ENCODE data around the gene SRSF2.

The SRSF2 gene

GRCh38 chr17:76758570-76758969 lies 21.4 kb upstream of the SRSF2 start:
- DNase-seq (ENCODE audit: low read depth) = no peak
- TF ChIP-seq CTCF (IDR thresholded peaks at IDR 0.05; ENCODE audit: control insufficient read depth, insufficient read depth, low read depth, low read length, missing control alignments) = no peak
- H3K4me3 ChIP-seq (ENCODE audit: control insufficient read depth, low read depth, low read length) = no peak overlapping the region

DNA sequence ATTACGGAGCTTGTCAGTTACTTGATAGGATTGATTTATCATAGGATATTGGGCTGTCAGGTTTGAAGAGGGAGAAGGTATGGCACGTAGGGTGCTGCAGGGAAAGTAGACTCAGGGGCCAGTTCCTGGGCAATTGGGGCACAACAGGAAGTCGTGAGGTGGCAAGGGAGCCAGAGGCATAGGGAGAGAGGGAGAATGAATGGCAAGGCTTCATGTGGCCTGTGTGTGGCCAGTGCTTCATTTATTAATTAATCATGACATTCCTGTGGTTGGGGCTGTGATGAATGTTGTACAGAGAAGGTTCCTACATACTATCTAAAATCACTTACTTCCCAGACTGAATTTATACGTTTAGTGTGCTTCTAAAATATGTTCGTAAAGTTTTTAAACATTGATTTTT lies 20.1 kb upstream of the SRSF2 start:
- no peak for TF ChIP-seq CTCF (IDR thresholded peaks at IDR 0.05; ENCODE audit: control insufficient read depth, insufficient read depth, low read depth, low read length, missing control alignments)
- H3K4me3 ChIP-seq (ENCODE audit: control insufficient read depth, low read depth, low read length) = no peak overlapping the region
- DNase-seq (ENCODE audit: low read depth) = no peak

- no peak for DNase-seq (ENCODE audit: low read depth)
- no peak for TF ChIP-seq CTCF (IDR thresholded peaks at IDR 0.05; ENCODE audit: control insufficient read depth, insufficient read depth, low read depth, low read length, missing control alignments)
- H3K4me3 ChIP-seq (ENCODE audit: control insufficient read depth, low read depth, low read length) = no peak overlapping the region
Observed at GRCh38 chr17:76755285-76755684, 18.2 kb upstream of the SRSF2 start.

DNA sequence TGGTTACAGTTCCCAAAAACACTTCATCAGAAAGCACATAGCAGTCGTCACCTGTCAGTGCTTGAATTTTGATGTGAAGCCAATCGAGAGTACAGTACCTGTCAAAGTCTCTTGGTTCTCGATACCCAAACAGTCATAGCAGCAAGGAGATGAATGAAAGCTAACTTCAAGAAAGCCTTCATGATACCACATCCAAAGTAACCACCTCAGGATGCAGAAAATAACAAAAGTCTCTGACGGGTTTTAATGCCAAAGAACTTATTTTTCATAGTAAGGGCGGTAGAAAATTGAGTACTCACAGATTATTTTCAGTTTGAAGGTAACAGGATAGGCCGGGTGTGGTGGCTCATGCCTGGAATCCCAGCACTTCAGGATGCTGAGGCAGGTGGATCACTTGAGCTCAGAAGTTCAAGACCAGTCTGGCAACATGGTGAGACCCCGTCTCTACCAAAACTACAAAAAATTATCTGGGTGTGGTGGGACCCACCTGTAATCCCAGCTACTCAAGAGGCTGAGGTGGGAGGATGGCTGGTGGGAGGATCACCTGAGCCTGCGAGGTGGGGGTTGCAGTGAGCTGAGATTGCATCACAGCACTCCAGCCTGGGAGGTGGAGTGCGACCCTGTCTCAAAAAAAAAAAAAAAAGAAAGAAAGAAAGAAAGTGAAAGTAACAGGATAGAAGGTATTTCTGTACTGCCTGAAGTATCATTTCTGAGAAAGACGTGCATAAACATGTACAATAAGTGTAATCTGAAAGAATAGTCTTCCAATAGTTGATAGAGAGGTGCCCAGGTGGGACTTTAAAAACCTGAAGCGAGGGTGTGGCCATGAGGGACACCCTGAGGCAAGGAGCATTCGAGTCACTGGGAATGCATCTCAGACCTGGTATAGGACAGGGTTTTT lies 16.2 kb upstream of the SRSF2 start:
- DNase-seq (ENCODE audit: low read depth) = no peak
- no peak for TF ChIP-seq CTCF (IDR thresholded peaks at IDR 0.05; ENCODE audit: control insufficient read depth, insufficient read depth, low read depth, low read length, missing control alignments)
- H3K4me3 ChIP-seq (ENCODE audit: control insufficient read depth, low read depth, low read length) = no peak overlapping the region

DNA sequence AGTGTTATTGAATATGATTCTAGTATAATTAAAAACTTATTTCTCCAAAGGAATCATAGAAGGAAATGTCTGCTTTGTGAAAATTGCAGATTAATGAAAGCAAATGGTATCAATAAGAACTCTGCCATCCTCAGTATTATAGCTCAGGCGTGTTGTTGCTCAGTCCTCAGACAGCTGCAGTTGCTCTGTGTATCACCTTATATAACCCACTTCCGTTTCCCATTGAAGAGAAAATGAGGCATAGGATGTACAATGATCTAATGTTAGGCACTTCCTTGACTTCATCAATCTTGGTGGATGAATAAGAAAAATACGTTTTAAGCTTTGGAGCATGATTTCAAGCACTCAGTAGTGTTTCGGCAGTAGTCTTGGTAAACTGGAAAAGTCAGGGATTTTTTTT lies 14.9 kb upstream of the SRSF2 start:
- no peak for DNase-seq (ENCODE audit: low read depth)
- H3K4me3 ChIP-seq (ENCODE audit: control insufficient read depth, low read depth, low read length) = no peak overlapping the region
- no peak for TF ChIP-seq CTCF (IDR thresholded peaks at IDR 0.05; ENCODE audit: control insufficient read depth, insufficient read depth, low read depth, low read length, missing control alignments)

DNA sequence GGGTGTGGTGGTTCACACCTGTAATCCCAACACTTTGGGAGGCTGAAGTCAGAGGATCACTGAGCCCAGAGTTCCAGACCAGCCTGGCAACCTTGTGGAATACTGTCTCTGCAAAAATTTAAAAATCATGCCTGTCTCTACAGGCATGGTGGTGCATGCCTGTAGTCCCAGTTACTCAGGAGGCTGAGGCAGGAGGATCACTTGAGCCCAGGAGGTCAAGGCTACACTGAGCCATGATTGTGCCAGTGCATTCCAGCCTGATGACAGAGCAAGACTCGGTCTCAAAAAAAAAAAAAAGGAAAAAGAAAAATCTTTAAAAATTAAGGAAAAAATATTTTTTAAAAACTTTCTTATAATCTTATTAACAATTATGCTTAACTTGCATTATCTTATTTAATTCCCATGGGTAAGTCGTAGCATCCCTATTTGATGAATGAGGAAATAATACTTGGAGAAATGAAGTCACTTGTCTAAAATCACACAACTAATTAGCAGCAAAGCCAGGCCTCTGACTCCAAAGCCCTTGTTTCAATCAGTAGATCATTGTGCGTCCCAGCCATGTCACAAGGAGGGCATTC lies 14.4 kb upstream of the SRSF2 start:
- no peak overlapping the region for H3K4me3 ChIP-seq (ENCODE audit: control insufficient read depth, low read depth, low read length)
- no peak for TF ChIP-seq CTCF (IDR thresholded peaks at IDR 0.05; ENCODE audit: control insufficient read depth, insufficient read depth, low read depth, low read length, missing control alignments)
- DNase-seq (ENCODE audit: low read depth) = no peak

All from AG09309 (cell line).